ENCODE measurements around the gene FGF14.
"Not testable (repeated sequence)": the region's sequence is repeated elsewhere in the genome, so short reads cannot be mapped to it uniquely, and the experiment has no call there.

GRCh38 chr13:102068323-102068722 lies 333.5 kb downstream of the FGF14 start:
- not testable (repeated sequence) for TF ChIP-seq CTCF, POLR2A, POLR2AphosphoS5 (IDR thresholded peaks at IDR 0.05)
